Ishikawa (cell line): ENCODE data around the gene BDH1.

ENCODE experiments used
- CEBPB ChIP-seq: IDR thresholded peaks from 2 replicates; pipeline ENCODE4 v1.6.1; 2012
- EGR1 ChIP-seq: IDR thresholded peaks from 2 replicates; pipeline ENCODE4 v1.6.1; 2012
- EP300 ChIP-seq: IDR thresholded peaks from 2 replicates; pipeline ENCODE4 v1.6.1; 2012; ENCODE audit warnings: borderline replicate concordance
- MAX ChIP-seq: IDR thresholded peaks from 2 replicates; pipeline ENCODE4 v1.6.1; 2012
- RAD21 ChIP-seq: IDR thresholded peaks from 2 replicates; pipeline ENCODE4 v1.6.1; 2012; ENCODE audit warnings: low read depth
- REST ChIP-seq: IDR thresholded peaks from 2 replicates; pipeline ENCODE4 v1.6.1; 2012; ENCODE audit warnings: low read depth, mild to moderate bottlenecking
- TAF1 ChIP-seq: IDR thresholded peaks from 2 replicates; pipeline ENCODE4 v1.6.1; 2012; ENCODE audit warnings: low read depth, mild to moderate bottlenecking
- TCF12 ChIP-seq: IDR thresholded peaks from 2 replicates; pipeline ENCODE4 v1.6.1; 2012; ENCODE audit warnings: low read depth
- TEAD4 ChIP-seq: IDR thresholded peaks from 2 replicates; pipeline ENCODE4 v1.6.1; 2012
- USF1 ChIP-seq: IDR thresholded peaks from 2 replicates; pipeline ENCODE4 v1.6.1; 2012
- YY1 ChIP-seq: IDR thresholded peaks from 2 replicates; pipeline ENCODE4 v1.6.1; 2012; ENCODE audit warnings: low read depth

- TF ChIP-seq MAX = no peak
- TF ChIP-seq TAF1 = no peak
- no peak for TF ChIP-seq EP300
- no peak for TF ChIP-seq RAD21
- no peak for TF ChIP-seq REST
- no peak for TF ChIP-seq TEAD4
- no peak for TF ChIP-seq CEBPB
- no peak for TF ChIP-seq YY1
- no peak for TF ChIP-seq EGR1
- no peak for TF ChIP-seq TCF12
- no peak for TF ChIP-seq USF1
These were observed 36.0 kb upstream of the BDH1 start for GRCh38 chr3:197591816-197592215.
